ENCODE results near the gene TXNDC9.
"Not testable (repeated sequence)": the region's sequence is repeated elsewhere in the genome, so short reads cannot be mapped to it uniquely, and the experiment has no call there.

TXNDC9 gene

DNA sequence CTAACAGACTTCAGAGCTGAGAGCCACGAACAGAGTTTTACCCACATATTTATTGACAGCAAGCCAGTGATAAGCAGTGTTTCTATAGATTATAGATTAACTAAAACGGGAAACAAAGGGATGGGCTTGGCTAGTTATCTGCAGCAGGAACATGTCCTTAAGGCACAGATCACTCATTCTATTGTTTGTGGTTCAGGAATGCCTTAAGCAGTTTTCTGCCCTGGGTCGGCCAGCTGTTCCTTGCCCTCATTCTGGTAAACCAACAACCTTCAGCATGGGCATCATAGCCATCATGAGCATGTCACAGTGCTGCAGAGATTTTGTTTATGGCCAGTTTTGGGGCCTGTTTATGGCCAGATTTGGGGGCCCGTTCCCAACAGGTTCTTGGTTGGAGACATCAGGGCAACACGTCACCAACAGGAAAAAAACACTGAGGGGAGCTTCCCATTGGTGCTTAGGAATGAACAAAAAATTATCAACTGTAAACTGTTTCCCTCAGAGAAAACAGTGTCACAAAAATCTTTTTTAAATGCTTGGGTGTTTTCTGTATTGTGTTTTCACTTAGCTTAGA, 57.9 kb downstream of the TXNDC9 start:
- H3K27ac Mint-ChIP-seq, DNase-seq: not testable (repeated sequence)

DNA sequence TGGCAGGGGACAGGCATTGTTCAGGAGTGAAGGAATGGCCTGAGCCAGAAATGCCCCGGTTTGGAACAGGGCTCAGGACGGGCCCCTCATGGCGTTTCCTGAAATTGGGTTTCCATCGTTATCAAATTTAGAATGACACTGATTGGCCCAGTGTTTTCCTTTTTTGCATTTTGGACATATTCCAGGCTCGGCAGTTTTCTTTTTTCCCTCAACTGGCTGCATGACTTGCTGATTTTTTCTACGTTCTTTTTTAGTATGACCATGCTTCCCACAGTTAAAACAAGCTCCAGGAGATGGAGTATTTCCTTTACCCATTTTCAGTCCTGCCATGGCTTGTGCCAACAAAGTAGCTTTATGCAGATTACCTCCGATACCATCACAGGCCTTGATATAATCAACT, 60.3 kb downstream of the TXNDC9 start:
- no peaks in the 10 kb centered on the region for H3K27me3 Mint-ChIP-seq
- no peak overlapping the region for H3K27ac Mint-ChIP-seq
- peaks cover 13 to 17% of the 10 kb centered on the region in 2 donors for H3K9me3 Mint-ChIP-seq
- no peak overlapping the region for H3K4me3 Mint-ChIP-seq
- ATAC-seq (no peak), DNase-seq (no peak)
- H3K4me1 Mint-ChIP-seq = no peaks in the 10 kb centered on the region

More for the DNA sequence above, 57.9 kb downstream of the TXNDC9 start:
- H3K27me3 Mint-ChIP-seq, H3K9me3 Mint-ChIP-seq, ATAC-seq, H3K4me1 Mint-ChIP-seq, H3K4me3 Mint-ChIP-seq: not testable (repeated sequence)
